ENCODE measurements around the gene TCF23. TPM values are rescaled to one million over a fixed set of nuclear protein-coding genes. Genes with fewer than 3 reads are reported as not detected.
"Not testable (repeated sequence)": the region's sequence is repeated elsewhere in the genome, so short reads cannot be mapped to it uniquely, and the experiment has no call there.

TCF23 gene
- polyA plus RNA-seq, 3 donors = not detected

DNA sequence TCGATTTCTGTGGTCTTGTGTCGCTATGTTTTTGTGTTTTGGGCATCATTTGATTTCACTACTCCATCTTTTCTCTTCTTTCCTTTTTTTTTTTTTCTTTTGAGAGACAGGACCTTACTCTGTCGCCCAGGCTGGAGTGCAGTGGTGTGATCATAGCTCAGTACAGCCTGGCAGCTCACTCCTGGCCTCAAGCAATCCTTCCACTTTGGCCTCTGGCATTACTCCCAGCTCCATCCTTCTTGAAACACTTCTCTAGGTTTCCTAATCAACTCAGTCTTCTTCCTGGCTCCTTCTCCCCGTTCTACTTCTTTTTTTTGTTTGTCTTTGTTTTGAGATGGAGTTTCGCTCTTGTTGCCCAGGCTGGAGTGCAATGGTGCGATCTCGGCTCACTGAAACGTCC is 26.5 kb downstream of the TCF23 start:
- Histone ChIP-seq H2AFZ (ENCODE audit: insufficient read depth, low read depth, low read length, poor library complexity, severe bottlenecking) (no peak overlapping the region), H3K27me3 (ENCODE audit: control insufficient read depth in 2 of 2, insufficient read depth in 2 of 2, low read length in 2 of 2) (no peaks in the 10 kb centered on the region), H3K4me2 (replicated peaks; ENCODE audit: extremely low read depth, low read length, poor library complexity, severe bottlenecking) (no peak overlapping the region), H3K9ac (ENCODE audit: insufficient read depth, low read length, poor library complexity, severe bottlenecking) (no peak overlapping the region), H3K4me1 (ENCODE audit: control insufficient read depth in 1 of 2, insufficient read depth in 2 of 2, low read length in 2 of 2) (peaks cover 1 to 3% of the 10 kb centered on the region in 2 donors), H3K4me3 (replicated peaks in 1 of 3; ENCODE audit: low read depth in 2 of 3, low read length in 3 of 3) (no peak overlapping the region), H3K27ac (ENCODE audit: low read depth in 1 of 2, low read length in 2 of 2) (no peak overlapping the region), H3K9me3 (replicated peaks in 1 of 2; ENCODE audit: control insufficient read depth in 1 of 2, insufficient read depth in 1 of 2, low read length in 2 of 2) (no peaks in the 10 kb centered on the region), H4K20me1 (ENCODE audit: insufficient read depth, low read length) (no peaks in the 10 kb centered on the region), H3K79me2 (ENCODE audit: insufficient read depth, low read length) (no peaks in the 10 kb centered on the region), H3K36me3 (replicated peaks in 1 of 2; ENCODE audit: control insufficient read depth in 1 of 2, insufficient read depth in 2 of 2, low read length in 2 of 2) (no peaks in the 10 kb centered on the region)
- DNase-seq = no peak
- 100% methylated on average over 4 of the region's 8 CpGs for WGBS (ENCODE audit: insufficient coverage)
- Mint-ChIP-seq H3K36me3 (no peaks in the 10 kb centered on the region), H3K4me3 (no peak overlapping the region), H3K27ac (no peak overlapping the region), H3K9me3 (no peaks in the 10 kb centered on the region), H3K27me3 (ENCODE audit: low read depth in 3 of 3) (peaks cover 8 to 13% (median 9%) of the 10 kb centered on the region in 3 donors), H3K4me1 (peaks cover 3% of the 10 kb centered on the region)
- intact Hi-C loops (cut with micrococcal nuclease) = no loop called here
- TF ChIP-seq, protein P1, sequence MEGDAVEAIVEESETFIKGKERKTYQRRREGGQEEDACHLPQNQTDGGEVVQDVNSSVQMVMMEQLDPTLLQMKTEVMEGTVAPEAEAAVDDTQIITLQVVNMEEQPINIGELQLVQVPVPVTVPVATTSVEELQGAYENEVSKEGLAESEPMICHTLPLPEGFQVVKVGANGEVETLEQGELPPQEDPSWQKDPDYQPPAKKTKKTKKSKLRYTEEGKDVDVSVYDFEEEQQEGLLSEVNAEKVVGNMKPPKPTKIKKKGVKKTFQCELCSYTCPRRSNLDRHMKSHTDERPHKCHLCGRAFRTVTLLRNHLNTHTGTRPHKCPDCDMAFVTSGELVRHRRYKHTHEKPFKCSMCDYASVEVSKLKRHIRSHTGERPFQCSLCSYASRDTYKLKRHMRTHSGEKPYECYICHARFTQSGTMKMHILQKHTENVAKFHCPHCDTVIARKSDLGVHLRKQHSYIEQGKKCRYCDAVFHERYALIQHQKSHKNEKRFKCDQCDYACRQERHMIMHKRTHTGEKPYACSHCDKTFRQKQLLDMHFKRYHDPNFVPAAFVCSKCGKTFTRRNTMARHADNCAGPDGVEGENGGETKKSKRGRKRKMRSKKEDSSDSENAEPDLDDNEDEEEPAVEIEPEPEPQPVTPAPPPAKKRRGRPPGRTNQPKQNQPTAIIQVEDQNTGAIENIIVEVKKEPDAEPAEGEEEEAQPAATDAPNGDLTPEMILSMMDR (IDR thresholded peaks at IDR 0.05) = no peak

DNA sequence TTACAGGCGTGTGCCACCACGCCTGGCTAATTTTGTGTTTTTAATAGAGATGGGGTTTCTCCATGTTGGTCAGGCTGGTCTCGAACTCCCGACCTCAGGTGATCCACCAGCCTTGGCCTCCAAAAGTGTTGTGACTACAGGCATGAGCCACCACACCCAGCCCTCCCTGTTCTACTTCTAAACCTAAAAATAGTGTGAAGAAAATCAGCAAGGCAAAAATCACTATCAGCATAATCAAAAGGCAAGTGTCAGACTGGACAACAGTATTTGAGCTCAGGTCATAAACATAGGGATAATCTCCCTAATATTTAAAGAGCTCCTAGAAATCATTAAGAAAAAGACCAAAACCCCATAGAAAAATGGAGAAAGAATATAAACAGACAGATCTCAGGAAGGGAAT is 27.0 kb downstream of the TCF23 start:
- no CpG with 5 or more reads among the region's 4 CpGs for WGBS (ENCODE audit: insufficient coverage)
- H2AFZ ChIP-seq (ENCODE audit: insufficient read depth, low read depth, low read length, poor library complexity, severe bottlenecking); H3K4me1 Mint-ChIP-seq; H3K4me2 ChIP-seq (replicated peaks; ENCODE audit: extremely low read depth, low read length, poor library complexity, severe bottlenecking); DNase-seq; H3K9me3 Mint-ChIP-seq; H3K4me3 Mint-ChIP-seq; H4K20me1 ChIP-seq (ENCODE audit: insufficient read depth, low read length); H3K9ac ChIP-seq (ENCODE audit: insufficient read depth, low read length, poor library complexity, severe bottlenecking); H3K27ac Mint-ChIP-seq; H3K27me3 ChIP-seq (ENCODE audit: control insufficient read depth in 2 of 2, insufficient read depth in 2 of 2, low read length in 2 of 2); H3K27me3 Mint-ChIP-seq (ENCODE audit: low read depth in 3 of 3); H3K36me3 Mint-ChIP-seq; H3K36me3 ChIP-seq (replicated peaks in 1 of 2; ENCODE audit: control insufficient read depth in 1 of 2, insufficient read depth in 2 of 2, low read length in 2 of 2); H3K27ac ChIP-seq (ENCODE audit: low read depth in 1 of 2, low read length in 2 of 2); H3K4me3 ChIP-seq (replicated peaks in 1 of 3; ENCODE audit: low read depth in 2 of 3, low read length in 3 of 3); intact Hi-C loops (cut with micrococcal nuclease); H3K4me1 ChIP-seq (ENCODE audit: control insufficient read depth in 1 of 2, insufficient read depth in 2 of 2, low read length in 2 of 2); H3K79me2 ChIP-seq (ENCODE audit: insufficient read depth, low read length); H3K9me3 ChIP-seq (replicated peaks in 1 of 2; ENCODE audit: control insufficient read depth in 1 of 2, insufficient read depth in 1 of 2, low read length in 2 of 2): not testable (repeated sequence)
